ENCODE measurements around the gene GSTA1.
"Not testable (repeated sequence)": the region's sequence is repeated elsewhere in the genome, so short reads cannot be mapped to it uniquely, and the experiment has no call there.

GSTA1 gene

GRCh38 chr6:52757651-52758338 lies 45.8 kb downstream of the GSTA1 start:
- DNase-seq (ENCODE audit: low spot score) = not testable (repeated sequence)

GRCh38 chr6:52754443-52754842 lies 49.2 kb downstream of the GSTA1 start:
- DNase-seq (ENCODE audit: low spot score) = no peak

GRCh38 chr6:52753137-52753536 lies 50.5 kb downstream of the GSTA1 start:
- not testable (repeated sequence) for DNase-seq (ENCODE audit: low spot score)

- no peak for DNase-seq (ENCODE audit: low spot score)
These were observed 51.3 kb downstream of the GSTA1 start for GRCh38 chr6:52752310-52752709.

- no peak for DNase-seq (ENCODE audit: low spot score)
These were observed 54.0 kb downstream of the GSTA1 start for GRCh38 chr6:52749556-52750152.

- DNase-seq (ENCODE audit: low spot score) = not testable (repeated sequence)
These were observed 56.3 kb downstream of the GSTA1 start for GRCh38 chr6:52747301-52747700.

GRCh38 chr6:52746213-52746612 lies 57.4 kb downstream of the GSTA1 start:
- no peak for DNase-seq (ENCODE audit: low spot score)

- no peak for DNase-seq (ENCODE audit: low spot score)
These were observed 57.8 kb downstream of the GSTA1 start for GRCh38 chr6:52745764-52746201.

GRCh38 chr6:52741872-52742271 lies 61.7 kb downstream of the GSTA1 start:
- no peak for DNase-seq (ENCODE audit: low spot score)

Measured in HuH-7.5 (cell line).